ENCODE data around the gene IFNLR1.

IFNLR1 gene

GRCh38 chr1:24121406-24121805 is 65.7 kb downstream of the IFNLR1 start:
- H3K9me3 ChIP-seq (ENCODE audit: control insufficient read depth, insufficient read depth, low read length), result no peaks in the 10 kb centered on the region
- H3K36me3 ChIP-seq (ENCODE audit: insufficient read depth, low read length), result no peaks in the 10 kb centered on the region
- H3K9ac ChIP-seq (ENCODE audit: low read depth, low read length), result no peak overlapping the region
- H3K4me1 ChIP-seq (ENCODE audit: insufficient read depth, low read length), result peaks cover 7% of the 10 kb centered on the region; the same call in 1 of the 2 replicates

GRCh38 chr1:24120965-24121364 is 66.1 kb downstream of the IFNLR1 start:
- Histone ChIP-seq H3K4me1 (ENCODE audit: insufficient read depth, low read length) (peaks cover 7% of the 10 kb centered on the region; the same call in 1 of the 2 replicates), H3K9me3 (ENCODE audit: control insufficient read depth, insufficient read depth, low read length) (no peaks in the 10 kb centered on the region), H3K9ac (ENCODE audit: low read depth, low read length) (no peak overlapping the region), H3K36me3 (ENCODE audit: insufficient read depth, low read length) (no peaks in the 10 kb centered on the region)

- no peaks in the 10 kb centered on the region for H3K9me3 ChIP-seq (ENCODE audit: control insufficient read depth, insufficient read depth, low read length)
- H3K36me3 ChIP-seq (ENCODE audit: insufficient read depth, low read length), result no peaks in the 10 kb centered on the region
- no peak overlapping the region; the same call in 1 of the 2 replicates for H3K9ac ChIP-seq (ENCODE audit: low read depth, low read length)
- peaks cover 7% of the 10 kb centered on the region; the same call in 1 of the 2 replicates for H3K4me1 ChIP-seq (ENCODE audit: insufficient read depth, low read length)
Observed at GRCh38 chr1:24119859-24120756, 67.0 kb downstream of the IFNLR1 start.

GRCh38 chr1:24119489-24119858 is 67.6 kb downstream of the IFNLR1 start:
- H3K9me3 ChIP-seq (ENCODE audit: control insufficient read depth, insufficient read depth, low read length), result no peaks in the 10 kb centered on the region
- no peaks in the 10 kb centered on the region for H3K36me3 ChIP-seq (ENCODE audit: insufficient read depth, low read length)
- H3K9ac ChIP-seq (ENCODE audit: low read depth, low read length), result no peak overlapping the region
- H3K4me1 ChIP-seq (ENCODE audit: insufficient read depth, low read length), result peaks cover 7% of the 10 kb centered on the region; the same call in 1 of the 2 replicates

DNA sequence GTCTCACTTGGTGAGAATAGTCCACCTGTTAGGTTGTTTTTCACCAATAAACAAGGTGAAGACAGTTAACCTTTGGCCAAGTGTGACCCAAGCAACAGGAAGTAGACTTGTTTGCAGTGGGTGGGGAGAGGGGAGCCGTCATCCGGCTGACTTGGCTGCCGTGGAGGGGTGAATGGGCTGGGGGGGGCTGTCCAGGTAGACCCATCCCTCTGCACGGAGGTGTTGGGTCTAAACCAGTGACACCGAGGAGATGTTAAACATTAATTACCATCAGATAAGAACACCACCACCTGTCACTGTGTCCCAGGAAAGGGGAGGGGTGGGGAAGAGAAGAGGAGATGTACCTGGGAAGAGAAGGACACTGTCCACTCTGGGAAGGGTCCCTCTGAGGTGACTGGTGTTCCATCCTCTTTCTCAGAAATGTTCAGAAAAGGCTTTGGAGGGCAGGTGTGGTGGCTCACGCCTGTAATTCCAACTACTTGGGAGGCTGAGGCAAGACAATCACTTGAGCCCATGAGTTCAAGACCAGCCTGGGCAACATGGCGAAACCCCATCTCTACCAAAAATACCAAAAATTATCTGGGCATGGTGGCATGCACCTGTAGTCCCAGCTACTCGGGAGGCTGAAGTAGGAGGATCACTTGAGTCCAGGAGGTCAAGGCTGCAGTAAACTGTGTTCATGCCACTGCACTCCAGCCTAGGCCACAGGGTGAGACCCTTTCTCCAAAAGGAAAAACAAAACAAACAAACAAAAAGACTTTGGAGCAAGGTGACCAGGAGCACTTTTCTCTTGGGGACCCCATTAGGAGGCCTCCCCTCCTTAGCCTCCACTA is 68.5 kb downstream of the IFNLR1 start:
- Histone ChIP-seq H3K4me1 (ENCODE audit: insufficient read depth, low read length) (peaks cover 7% of the 10 kb centered on the region; the same call in 1 of the 2 replicates), H3K9me3 (ENCODE audit: control insufficient read depth, insufficient read depth, low read length) (no peaks in the 10 kb centered on the region), H3K9ac (ENCODE audit: low read depth, low read length) (no peak overlapping the region), H3K36me3 (ENCODE audit: insufficient read depth, low read length) (no peaks in the 10 kb centered on the region)

- peaks cover 7% of the 10 kb centered on the region; the same call in 1 of the 2 replicates for H3K4me1 ChIP-seq (ENCODE audit: insufficient read depth, low read length)
- H3K9ac ChIP-seq (ENCODE audit: low read depth, low read length), result no peak overlapping the region
- no peaks in the 10 kb centered on the region for H3K9me3 ChIP-seq (ENCODE audit: control insufficient read depth, insufficient read depth, low read length)
- H3K36me3 ChIP-seq (ENCODE audit: insufficient read depth, low read length), result no peaks in the 10 kb centered on the region
Observed at GRCh38 chr1:24117722-24118409, 69.2 kb downstream of the IFNLR1 start.

GRCh38 chr1:24117132-24117531 is 70.0 kb downstream of the IFNLR1 start:
- H3K36me3 ChIP-seq (ENCODE audit: insufficient read depth, low read length), result no peaks in the 10 kb centered on the region

DNA sequence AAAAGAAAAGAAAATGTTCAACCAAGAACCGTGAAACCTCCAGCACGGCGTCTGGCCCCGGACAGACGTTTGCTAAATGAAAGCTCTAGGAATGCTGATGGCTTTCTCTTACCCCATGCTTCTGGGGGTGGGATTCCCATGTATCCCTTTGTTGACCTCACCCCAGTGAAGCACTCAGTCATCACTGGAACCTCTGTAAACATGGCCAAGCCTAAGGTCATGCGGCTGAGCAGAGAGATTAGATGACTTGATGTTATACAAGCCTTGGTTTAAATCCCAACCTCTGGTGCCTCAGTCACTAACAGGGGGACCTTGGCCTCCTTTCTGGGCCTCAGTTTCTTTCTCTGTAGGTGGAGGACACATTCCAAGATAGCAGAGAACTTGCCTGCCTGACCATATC is 72.3 kb downstream of the IFNLR1 start:
- H3K9me3 ChIP-seq (ENCODE audit: control insufficient read depth, insufficient read depth, low read length), result no peaks in the 10 kb centered on the region
- no peak overlapping the region for H3K9ac ChIP-seq (ENCODE audit: low read depth, low read length)
- no peaks in the 10 kb centered on the region; the same call in 1 of the 2 replicates for H3K4me1 ChIP-seq (ENCODE audit: insufficient read depth, low read length)
- H3K36me3 ChIP-seq (ENCODE audit: insufficient read depth, low read length), result no peaks in the 10 kb centered on the region

More at GRCh38 chr1:24117132-24117531, 70.0 kb downstream of the IFNLR1 start:
- Histone ChIP-seq H3K9me3 (ENCODE audit: control insufficient read depth, insufficient read depth, low read length) (no peaks in the 10 kb centered on the region), H3K4me1 (ENCODE audit: insufficient read depth, low read length) (peaks cover 7% of the 10 kb centered on the region; the same call in 1 of the 2 replicates), H3K9ac (ENCODE audit: low read depth, low read length) (no peak overlapping the region)

GRCh38 chr1:24113641-24114033 is 73.5 kb downstream of the IFNLR1 start:
- Histone ChIP-seq H3K4me1 (ENCODE audit: insufficient read depth, low read length) (no peaks in the 10 kb centered on the region; the same call in 1 of the 2 replicates), H3K9me3 (ENCODE audit: control insufficient read depth, insufficient read depth, low read length) (no peaks in the 10 kb centered on the region), H3K9ac (ENCODE audit: low read depth, low read length) (no peak overlapping the region), H3K36me3 (ENCODE audit: insufficient read depth, low read length) (no peaks in the 10 kb centered on the region)

- Histone ChIP-seq H3K4me1 (ENCODE audit: insufficient read depth, low read length) (peaks cover 9% of the 10 kb centered on the region), H3K36me3 (ENCODE audit: insufficient read depth, low read length) (no peaks in the 10 kb centered on the region), H3K9me3 (ENCODE audit: control insufficient read depth, insufficient read depth, low read length) (no peaks in the 10 kb centered on the region), H3K9ac (ENCODE audit: low read depth, low read length) (peak within 1 kb of the TSS; percentile 52; the same call in 1 of the 2 replicates)
Observed at GRCh38 chr1:24111996-24112779, 74.9 kb downstream of the IFNLR1 start, which contains the start of gene MYOM3. Gene MYOM3 (minus strand): TSS chr1:24112135. CDS start chr1:24108636, 3,499 bp downstream.

- peaks cover 11% of the 10 kb centered on the region for H3K4me1 ChIP-seq (ENCODE audit: insufficient read depth, low read length)
- no peak overlapping the region for H3K9ac ChIP-seq (ENCODE audit: low read depth, low read length)
- H3K9me3 ChIP-seq (ENCODE audit: control insufficient read depth, insufficient read depth, low read length), result no peaks in the 10 kb centered on the region
Observed at GRCh38 chr1:24111262-24111995, 75.7 kb downstream of the IFNLR1 start.

GRCh38 chr1:24110642-24111261 is 76.3 kb downstream of the IFNLR1 start:
- Histone ChIP-seq H3K9me3 (ENCODE audit: control insufficient read depth, insufficient read depth, low read length) (no peaks in the 10 kb centered on the region), H3K4me1 (ENCODE audit: insufficient read depth, low read length) (peaks cover 11% of the 10 kb centered on the region), H3K9ac (ENCODE audit: low read depth, low read length) (no peak overlapping the region)

More at GRCh38 chr1:24111262-24111995, 75.7 kb downstream of the IFNLR1 start:
- H3K36me3 ChIP-seq (ENCODE audit: insufficient read depth, low read length), result no peaks in the 10 kb centered on the region

More at GRCh38 chr1:24110642-24111261, 76.3 kb downstream of the IFNLR1 start:
- H3K36me3 ChIP-seq (ENCODE audit: insufficient read depth, low read length), result no peaks in the 10 kb centered on the region
